GM18909 (cell line): ENCODE results near the gene PKP1.

Experiments
- ATAC-seq: cut with Tn5 transposase; IDR thresholded peaks from one replicate; pipeline ENCODE4 v1.9.1; 2021; ENCODE audit warnings: mild to moderate bottlenecking; ENCODE audit not compliant: unreplicated experiment, poor library complexity

Gene PKP1

GRCh38 chr1:201279313-201279712, 4.0 kb upstream of the PKP1 start:
- ATAC-seq, result no peak

DNA sequence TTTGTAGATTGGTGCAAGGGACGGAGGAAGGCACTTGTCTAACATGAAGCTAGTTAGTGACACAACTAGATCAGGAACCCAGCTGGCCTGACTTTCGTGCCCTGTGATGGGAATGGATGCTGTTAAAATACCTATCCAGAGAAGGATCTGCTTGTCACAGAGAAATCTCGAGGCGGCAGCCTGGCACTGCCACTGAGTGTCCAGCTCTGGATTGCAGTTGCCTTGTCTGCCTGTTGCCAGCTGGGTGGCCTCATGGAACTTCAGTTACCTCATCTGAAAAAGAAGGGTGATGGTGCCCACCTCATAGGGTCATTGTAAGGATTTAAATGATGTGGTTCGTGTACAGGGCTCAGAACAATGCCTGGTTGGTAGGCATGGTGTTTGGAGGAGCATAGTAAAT, 2.4 kb upstream of the PKP1 start:
- no peak for ATAC-seq

GRCh38 chr1:201281573-201281972, 1.7 kb upstream of the PKP1 start:
- no peak for ATAC-seq

DNA sequence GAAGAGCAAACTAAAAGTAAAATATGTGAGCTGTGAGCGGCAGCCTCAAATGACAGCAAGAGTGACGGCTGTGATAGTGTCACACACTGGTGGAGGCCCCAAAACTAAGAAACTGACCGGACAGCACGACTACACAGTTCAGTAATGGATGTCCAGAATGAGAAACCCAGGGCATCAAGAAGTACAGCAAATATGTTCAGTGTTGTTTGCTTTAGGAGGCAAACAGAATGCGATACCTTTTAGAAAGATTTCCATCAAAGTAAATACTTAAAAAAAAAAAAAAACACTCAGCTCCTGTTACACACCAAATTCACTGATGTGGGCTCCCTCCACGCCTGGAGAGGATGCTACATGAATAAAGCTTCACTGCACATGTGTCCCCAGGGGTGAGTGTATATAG, 1.1 kb upstream of the PKP1 start:
- no peak for ATAC-seq

- ATAC-seq, result no peak
Observed at GRCh38 chr1:201283836-201284553, 689 bp downstream of the PKP1 start.

DNA sequence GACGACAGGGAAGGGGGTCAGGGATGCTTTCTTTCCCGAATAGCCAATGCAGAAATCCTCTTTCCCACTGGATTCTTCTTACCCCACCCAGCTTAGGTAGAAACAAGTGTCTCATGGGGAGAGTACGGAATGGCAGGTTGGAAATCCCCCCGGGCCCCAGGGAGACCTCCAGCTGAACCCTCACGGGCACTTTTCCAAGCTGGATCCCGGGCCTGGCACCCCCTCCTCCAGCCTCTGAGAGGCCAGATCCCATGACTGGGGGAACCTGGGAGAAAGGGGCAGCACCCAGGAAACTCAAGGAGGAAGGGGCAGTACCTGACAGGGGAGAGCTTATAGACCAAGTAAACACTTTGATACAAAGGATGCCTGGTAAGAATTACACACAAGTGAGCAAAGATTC, 1.3 kb downstream of the PKP1 start:
- no peak for ATAC-seq

DNA sequence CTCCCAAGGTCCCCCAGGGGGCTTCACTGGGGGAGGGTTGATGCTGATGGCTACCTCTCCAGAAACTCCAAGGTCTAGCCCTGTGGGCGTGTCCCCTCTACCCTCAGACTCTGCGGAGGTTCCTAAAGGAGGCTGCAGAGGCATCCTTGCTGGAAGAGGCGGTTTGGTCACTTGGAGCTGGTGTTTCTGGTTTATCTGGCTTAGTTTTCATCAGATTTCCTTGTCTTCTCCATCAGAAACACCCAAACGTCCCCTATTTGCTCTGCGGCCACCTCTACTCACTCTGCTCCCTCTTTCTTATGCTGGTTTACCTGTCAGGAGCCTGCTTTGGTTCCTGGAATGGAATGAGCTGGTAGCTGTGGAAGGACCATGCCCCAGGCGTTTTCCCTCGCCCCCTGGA, 2.5 kb downstream of the PKP1 start:
- no peak for ATAC-seq

DNA sequence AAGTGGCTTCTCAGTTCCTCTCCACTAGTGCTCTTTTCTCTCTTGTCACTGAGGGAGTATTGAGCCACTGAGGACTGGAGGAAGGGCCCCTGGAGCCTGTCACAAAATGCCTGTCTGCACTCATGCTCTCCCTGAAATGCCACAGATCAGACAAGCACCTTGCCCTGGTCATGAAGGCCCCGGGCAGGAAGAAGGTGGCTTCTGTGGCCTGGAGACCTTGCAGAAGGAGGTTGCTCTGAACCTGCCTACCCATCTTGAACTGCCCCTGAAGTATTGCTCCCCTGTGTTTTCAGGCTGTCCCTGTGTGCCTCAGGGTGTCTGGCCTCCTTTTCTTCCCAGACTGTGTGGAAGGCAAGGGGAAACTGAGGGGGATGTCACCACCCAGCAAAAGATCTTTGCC, 3.1 kb downstream of the PKP1 start:
- ATAC-seq, result no peak

DNA sequence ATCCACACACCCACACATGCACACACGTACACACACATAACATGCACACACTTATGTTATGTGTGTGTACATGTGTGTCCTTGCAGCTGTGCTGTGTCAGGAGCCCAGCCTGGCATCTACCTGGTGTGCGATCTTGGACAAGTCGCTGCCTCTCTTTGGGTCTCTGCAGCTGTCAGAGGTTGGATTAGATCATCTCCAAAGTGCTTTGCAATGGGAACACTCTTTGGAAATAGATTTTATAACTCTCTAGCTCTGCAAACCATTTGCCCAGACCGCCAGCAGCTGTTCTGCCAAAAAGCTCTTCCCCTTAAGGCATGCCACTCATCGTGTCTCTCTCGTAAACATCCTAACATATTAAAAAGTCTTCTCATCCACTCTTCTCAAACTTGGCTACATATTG, 4.7 kb downstream of the PKP1 start:
- ATAC-seq, result no peak

GRCh38 chr1:201288765-201289164, 5.5 kb downstream of the PKP1 start:
- no peak for ATAC-seq

GRCh38 chr1:201290551-201290950, 7.2 kb downstream of the PKP1 start:
- no peak for ATAC-seq

DNA sequence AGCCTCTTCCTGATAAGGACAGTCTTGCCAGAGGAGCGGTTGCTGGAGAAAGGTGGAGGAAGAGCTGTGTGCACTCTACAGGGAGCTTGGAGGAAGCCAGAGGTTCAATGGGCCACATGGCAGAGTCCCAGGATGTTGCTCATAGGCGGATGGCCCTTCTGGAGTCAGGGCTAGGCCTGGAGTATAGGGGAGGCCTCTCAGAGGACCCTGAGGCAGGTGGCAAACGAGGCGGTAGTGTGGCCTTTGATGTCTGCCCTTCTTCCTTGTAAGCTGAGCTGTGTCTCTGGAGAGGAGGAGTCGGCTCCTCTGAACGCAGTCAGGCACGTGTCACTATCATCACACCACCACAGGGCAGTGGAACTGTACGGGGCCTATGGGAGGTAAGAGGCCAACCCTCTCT, 8.6 kb downstream of the PKP1 start:
- ATAC-seq, result no peak

DNA sequence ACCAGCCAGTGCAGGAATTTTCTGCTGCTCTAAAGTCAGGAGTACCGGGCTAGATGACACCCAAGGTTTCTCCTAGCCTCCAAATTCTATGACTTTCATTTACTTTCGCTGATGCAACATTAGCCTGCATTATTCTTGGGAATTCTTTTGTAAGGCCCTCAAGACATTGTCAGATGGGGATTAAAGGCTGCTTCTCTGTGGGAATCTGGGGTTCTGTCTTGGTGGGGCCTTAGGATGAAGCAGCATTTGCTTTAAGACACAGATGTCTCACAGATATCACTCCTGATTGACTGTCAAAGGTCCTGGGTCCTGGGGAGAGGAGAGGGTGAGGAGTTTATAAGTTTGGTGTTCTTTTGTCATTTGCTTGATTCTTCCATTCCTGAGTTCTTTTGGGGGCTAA, 11.6 kb downstream of the PKP1 start:
- ATAC-seq, result no peak

DNA sequence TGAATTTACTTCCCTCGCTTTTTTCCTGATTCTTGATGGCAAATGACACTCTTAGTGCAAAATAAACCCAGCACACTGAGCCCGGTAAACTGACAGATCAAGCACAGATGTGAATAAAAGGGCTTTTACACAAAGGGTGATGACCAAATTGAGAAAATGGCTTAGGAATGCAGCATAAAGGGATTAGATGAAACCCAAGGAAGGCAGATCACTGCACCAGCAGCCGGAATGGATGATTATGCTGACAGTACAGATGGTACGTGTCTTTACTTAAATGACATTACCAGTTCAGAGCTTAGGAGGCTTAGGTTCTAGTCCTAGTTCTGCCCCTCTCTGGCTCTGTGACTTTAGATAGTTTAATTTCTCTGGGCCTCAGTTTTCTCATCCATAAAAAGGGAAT, 12.0 kb downstream of the PKP1 start:
- no peak for ATAC-seq

DNA sequence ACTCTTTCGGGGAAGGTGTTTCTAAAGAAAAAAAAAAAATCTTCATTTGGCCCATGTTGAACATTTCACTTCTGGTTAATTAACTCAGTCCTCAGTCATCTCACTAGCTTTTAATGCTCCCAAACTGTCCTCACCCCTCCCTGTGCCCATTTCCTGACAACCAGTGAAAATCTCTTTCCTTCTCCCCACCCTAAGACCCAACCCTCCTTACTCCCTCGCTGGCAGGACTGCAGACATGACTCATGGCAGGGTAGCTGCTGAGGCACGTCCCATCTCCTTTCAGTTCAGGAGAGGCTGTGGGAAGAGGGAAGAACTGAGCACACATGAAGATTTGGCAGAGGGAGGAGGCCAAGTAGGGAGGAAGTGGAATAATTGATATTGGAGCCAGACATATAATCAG, 12.6 kb downstream of the PKP1 start:
- no peak for ATAC-seq

- no peak for ATAC-seq
Observed at GRCh38 chr1:201296352-201296751, 13.0 kb downstream of the PKP1 start.

DNA sequence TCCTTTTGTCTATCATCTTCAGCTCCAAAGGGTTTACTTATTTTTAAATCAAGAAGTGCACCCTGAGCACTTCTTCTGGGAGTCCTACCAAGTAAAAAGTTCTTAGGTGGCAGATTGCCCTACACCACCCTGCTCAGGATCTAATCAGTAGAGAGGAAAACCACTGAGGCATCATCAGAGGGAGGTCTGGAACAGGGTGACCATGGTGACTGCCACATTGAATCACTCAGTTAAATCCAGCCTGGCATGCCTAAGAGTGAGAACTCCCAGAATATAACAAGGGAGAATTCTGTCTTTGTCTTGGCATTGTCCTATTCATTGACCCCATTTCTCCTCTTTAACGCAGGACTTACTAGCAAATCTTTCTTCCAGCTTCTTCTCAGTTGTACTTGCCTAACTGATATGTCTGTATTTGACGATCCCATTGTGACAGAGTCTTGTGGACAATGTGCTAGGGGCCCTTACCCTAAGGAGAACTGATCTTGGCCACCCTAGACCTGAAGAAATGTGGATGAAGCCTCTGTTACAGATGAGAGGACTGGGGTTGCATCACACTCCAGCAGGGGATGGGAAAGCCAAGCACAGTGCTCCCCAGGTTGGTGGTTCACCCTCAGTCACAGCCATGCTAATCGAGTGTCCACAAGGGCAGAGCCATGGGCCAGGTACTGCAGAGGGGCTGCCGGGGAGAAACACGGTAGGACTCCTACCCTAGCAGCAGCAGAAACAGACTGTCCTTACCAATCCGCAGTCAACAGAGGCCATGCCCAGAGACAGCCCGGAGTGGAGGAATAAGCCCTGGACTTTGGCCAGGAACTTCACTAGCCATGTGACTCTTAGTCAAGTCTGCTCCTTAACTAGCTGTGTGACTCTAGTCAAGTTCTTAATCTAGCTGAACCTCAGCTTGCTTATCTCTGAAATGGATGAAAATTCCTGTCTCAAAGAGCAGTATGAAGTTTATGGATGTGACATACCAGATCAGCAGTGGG, 15.4 kb downstream of the PKP1 start:
- ATAC-seq, result no peak

DNA sequence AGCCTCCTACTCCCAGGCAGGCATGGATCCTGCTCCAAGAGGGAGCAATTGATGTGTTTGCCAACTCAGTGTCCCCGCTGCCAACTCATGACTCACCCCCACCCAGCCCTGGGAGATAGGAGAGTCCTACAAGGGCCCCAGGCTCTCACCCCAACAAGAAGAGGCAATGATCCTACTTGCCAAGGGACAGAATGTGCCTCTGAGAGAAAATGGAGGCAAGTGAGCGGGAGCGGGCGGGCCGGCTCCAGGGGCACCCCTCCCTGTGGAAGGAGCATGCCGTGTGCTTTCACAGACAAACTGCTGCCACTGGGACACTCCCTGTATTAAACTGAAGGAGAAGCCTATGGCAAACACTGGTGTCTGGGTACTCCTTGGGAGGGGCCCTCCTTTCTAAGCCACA, 16.7 kb downstream of the PKP1 start:
- no peak for ATAC-seq

- ATAC-seq, result no peak
Observed at GRCh38 chr1:201300641-201301040, 17.3 kb downstream of the PKP1 start.

GRCh38 chr1:201302163-201303152, 19.2 kb downstream of the PKP1 start:
- ATAC-seq, result no peak
